Keratinocyte (primary cell): Measurements from ENCODE around the gene BNC2. TPM values are rescaled to one million over a fixed set of nuclear protein-coding genes. Genes with fewer than 3 reads are reported as not detected.

Experiments
- DNase-seq: peaks from one replicate; pipeline ENCODE4 v3.0.0-alpha.2; 2011; ENCODE audit warnings: low read depth, missing footprints, low spot score
- FAIRE-seq: peaks from 2 replicates; lab custom pipeline; 2011; peaks lifted over from hg19 to GRCh38; lab: Jason Lieb, UNC
- H2AFZ ChIP-seq: 2 replicates; pipeline ENCODE4 v1.6.0; 2012; ENCODE audit warnings: low read length, control low read depth, inconsistent platforms; ENCODE audit not compliant: control insufficient read depth
- H3K27ac ChIP-seq: 2 replicates; pipeline ENCODE4 v1.5.1; 2011; ENCODE audit warnings: low read length; ENCODE audit not compliant: control insufficient read depth, insufficient read depth
- H3K27me3 ChIP-seq: 3 replicates; pipeline ENCODE4 v1.6.0; 2011; ENCODE audit warnings: low read length; ENCODE audit not compliant: control insufficient read depth, insufficient read depth; ENCODE audit errors: extremely low read depth
- H3K36me3 ChIP-seq, 2 experiments: 2 replicates in 1 of 2; 3 replicates in 1 of 2; pipeline ENCODE4 v1.5.1; 2011; ENCODE audit warnings: low read length in 2 of 2, mild to moderate bottlenecking in 1 of 2; ENCODE audit not compliant: control insufficient read depth in 2 of 2, insufficient read depth in 2 of 2; ENCODE audit errors: extremely low read depth in 1 of 2
- H3K4me1 ChIP-seq: 3 replicates; pipeline ENCODE4 v1.5.1; 2011; ENCODE audit warnings: low read length; ENCODE audit not compliant: control insufficient read depth, insufficient read depth; ENCODE audit errors: extremely low read depth
- H3K4me2 ChIP-seq: 3 replicates; pipeline ENCODE4 v1.6.0; 2011; ENCODE audit warnings: low read depth, low read length; ENCODE audit not compliant: control insufficient read depth, insufficient read depth; ENCODE audit errors: extremely low read depth
- H3K4me3 ChIP-seq, 3 experiments: fragments of 200-600 bp in 1 of 3; sonication (generic) in 1 of 3; 2 replicates in 2 of 3; 3 replicates in 1 of 3; pipeline ENCODE4 v1.5.1; 2011 to 2016; ENCODE audit warnings: low read length in 3 of 3, mild to moderate bottlenecking in 3 of 3, control low read depth in 2 of 3, inconsistent platforms in 1 of 3, low read depth in 1 of 3, mixed read lengths in 1 of 3, mixed run types in 1 of 3, moderate library complexity in 1 of 3; ENCODE audit not compliant: control insufficient read depth in 2 of 3, insufficient read depth in 2 of 3; ENCODE audit errors: extremely low read depth in 1 of 3
- H3K79me2 ChIP-seq: 2 replicates; pipeline ENCODE4 v1.6.0; 2012; ENCODE audit warnings: low read length; ENCODE audit not compliant: control insufficient read depth, insufficient read depth
- H3K9ac ChIP-seq: 3 replicates; pipeline ENCODE4 v1.6.0; 2011; ENCODE audit warnings: low read length; ENCODE audit not compliant: control insufficient read depth, insufficient read depth; ENCODE audit errors: extremely low read depth
- H3K9me1 ChIP-seq: 3 replicates; pipeline ENCODE4 v1.6.0; 2011; ENCODE audit warnings: low read length; ENCODE audit not compliant: control insufficient read depth, insufficient read depth; ENCODE audit errors: extremely low read depth
- H3K9me3 ChIP-seq: 2 replicates; pipeline ENCODE4 v1.5.1; 2012; ENCODE audit warnings: low read depth, low read length; ENCODE audit not compliant: control insufficient read depth
- H4K20me1 ChIP-seq: 3 replicates; pipeline ENCODE4 v1.6.0; 2011; ENCODE audit warnings: low read length; ENCODE audit not compliant: control insufficient read depth, insufficient read depth; ENCODE audit errors: extremely low read depth
- EZH2 ChIP-seq: IDR thresholded peaks from one replicate; pipeline ENCODE4 v1.6.1; 2012; ENCODE audit warnings: inconsistent platforms, mild to moderate bottlenecking, low read length, moderate library complexity
- dilution Hi-C: fragments of 300-500 bp; cut with MboI; formaldehyde crosslinking; loops from one replicate; pipeline ENCODE4 v1.7.0; 2020; ENCODE audit warnings: low sequenced_read_pairs; ENCODE audit not compliant: extremely low pct_ligation_motif_present
- polyA plus RNA-seq, 5 experiments: library from polyadenylated mRNA; depleted of rRNA in 3 of 5; stranded (reverse) in 3 of 5; stranded (forward) in 1 of 5; unstranded in 1 of 5; fragments of >200 nt; gene quantifications; 1 replicate in 1 of 5; 2 replicates in 3 of 5; 3 replicates in 1 of 5; pipeline versions ENCODE4 v1.2.1 to v1.2.3, GENCODE V29; 2011 to 2012; ENCODE audit warnings: missing spikeins in 2 of 5, low read depth in 1 of 5, low replicate concordance in 1 of 5
- TF ChIP-seq, protein P1 (sequence below), 3 experiments: IDR thresholded peaks in 1 of 3; conservative IDR thresholded peaks in 1 of 3; optimal IDR thresholded peaks in 1 of 3; 2 replicates in 2 of 3; 3 replicates in 1 of 3; pipeline versions ENCODE3 to v1.5.1; 2011; ENCODE audit warnings: low read length in 3 of 3, mild to moderate bottlenecking in 3 of 3, moderate library complexity in 2 of 3, control low read depth in 1 of 3, inconsistent platforms in 1 of 3; ENCODE audit not compliant: insufficient read depth in 2 of 3; ENCODE audit errors: extremely low read depth in 1 of 3

Gene BNC2
- polyA plus RNA-seq, 1 donor (not counting 4 experiments of a cell fraction or from before 2014, with no cell fraction given) = 1.1 TPM

DNA sequence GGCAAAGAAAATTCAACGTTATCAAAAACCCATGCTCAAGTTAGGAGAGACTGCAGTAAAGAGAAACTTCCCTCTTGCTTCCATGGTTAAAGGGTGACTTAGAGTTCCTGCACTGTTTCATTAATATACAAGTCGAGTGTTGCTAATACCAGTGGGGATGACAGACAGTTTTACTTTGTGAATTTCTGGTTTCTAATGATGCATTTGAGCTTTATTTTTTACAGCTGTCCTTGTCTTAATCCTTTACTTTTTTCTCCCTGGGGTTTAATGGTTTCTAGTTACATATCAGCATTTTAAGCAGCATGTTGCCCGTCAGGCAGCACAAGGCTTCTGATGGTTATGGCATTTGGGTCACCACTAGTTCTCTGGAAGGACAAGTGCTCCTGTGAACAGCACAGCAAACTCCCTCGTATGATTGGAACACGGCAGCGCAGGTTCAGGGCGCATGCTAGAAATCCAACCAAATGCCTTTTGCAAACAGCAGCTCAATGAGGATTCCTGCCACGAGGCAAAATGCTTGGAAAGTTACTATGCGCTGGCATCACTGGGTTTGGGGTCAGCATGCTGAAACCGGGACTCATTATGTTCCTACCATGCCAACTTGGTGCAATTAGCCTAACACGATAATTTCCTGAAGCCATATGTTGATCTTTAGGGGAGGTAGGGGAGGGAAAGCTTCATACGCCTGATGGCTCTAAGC, 463.8 kb downstream of the BNC2 start:
- Histone ChIP-seq H3K36me3 (no peaks in the 10 kb centered on the region), H3K27me3 (no peaks in the 10 kb centered on the region), H3K4me2 (no peak overlapping the region), H3K9ac (no peak overlapping the region), H3K27ac (no peak overlapping the region), H2AFZ (no peak overlapping the region), H3K4me1 (peaks cover 13% of the 10 kb centered on the region), H3K79me2 (no peaks in the 10 kb centered on the region), H3K9me3 (no peaks in the 10 kb centered on the region), H3K4me3 (no peak overlapping the region), H3K9me1 (no peaks in the 10 kb centered on the region), H4K20me1 (no peaks in the 10 kb centered on the region)
- dilution Hi-C loops = no loop called here
- no peak for TF ChIP-seq EZH2
- TF ChIP-seq, protein P1, sequence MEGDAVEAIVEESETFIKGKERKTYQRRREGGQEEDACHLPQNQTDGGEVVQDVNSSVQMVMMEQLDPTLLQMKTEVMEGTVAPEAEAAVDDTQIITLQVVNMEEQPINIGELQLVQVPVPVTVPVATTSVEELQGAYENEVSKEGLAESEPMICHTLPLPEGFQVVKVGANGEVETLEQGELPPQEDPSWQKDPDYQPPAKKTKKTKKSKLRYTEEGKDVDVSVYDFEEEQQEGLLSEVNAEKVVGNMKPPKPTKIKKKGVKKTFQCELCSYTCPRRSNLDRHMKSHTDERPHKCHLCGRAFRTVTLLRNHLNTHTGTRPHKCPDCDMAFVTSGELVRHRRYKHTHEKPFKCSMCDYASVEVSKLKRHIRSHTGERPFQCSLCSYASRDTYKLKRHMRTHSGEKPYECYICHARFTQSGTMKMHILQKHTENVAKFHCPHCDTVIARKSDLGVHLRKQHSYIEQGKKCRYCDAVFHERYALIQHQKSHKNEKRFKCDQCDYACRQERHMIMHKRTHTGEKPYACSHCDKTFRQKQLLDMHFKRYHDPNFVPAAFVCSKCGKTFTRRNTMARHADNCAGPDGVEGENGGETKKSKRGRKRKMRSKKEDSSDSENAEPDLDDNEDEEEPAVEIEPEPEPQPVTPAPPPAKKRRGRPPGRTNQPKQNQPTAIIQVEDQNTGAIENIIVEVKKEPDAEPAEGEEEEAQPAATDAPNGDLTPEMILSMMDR (optimal IDR thresholded peaks at IDR 0.05 in 1 of 3, IDR thresholded peaks at IDR 0.05 in 1 of 3, conservative IDR thresholded peaks at IDR 0.05 in 1 of 3; ENCODE audit: extremely low read depth in 1 of 3, insufficient read depth in 2 of 3, low read length in 3 of 3) = no peak
- no peak for DNase-seq
- no peak for FAIRE-seq

DNA sequence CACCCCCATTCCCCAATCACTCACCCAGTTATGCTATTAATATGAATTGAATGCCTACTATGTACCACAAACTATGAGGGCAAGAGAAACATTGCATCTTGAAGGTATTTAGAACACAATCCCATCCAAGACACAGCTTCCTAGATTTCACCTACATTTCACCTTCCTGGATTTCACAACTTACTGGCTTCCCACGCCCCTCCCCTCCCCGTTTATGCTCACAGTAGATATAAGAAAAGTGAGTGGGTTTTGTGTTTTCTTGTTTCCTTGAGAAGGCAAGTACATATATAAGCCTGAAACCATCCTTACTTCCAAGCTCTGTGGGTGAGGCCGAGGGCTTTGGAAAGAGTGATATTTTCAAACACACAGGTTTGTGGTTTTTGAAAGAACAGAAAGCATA, 465.0 kb downstream of the BNC2 start:
- dilution Hi-C loops = no loop called here

More for the DNA sequence above, 465.0 kb downstream of the BNC2 start:
- no peak overlapping the region for H3K4me2 ChIP-seq
- no peak overlapping the region for H3K27ac ChIP-seq
- H3K4me1 ChIP-seq = peaks cover 5% of the 10 kb centered on the region
- no peak for DNase-seq
- no peaks in the 10 kb centered on the region for H3K9me3 ChIP-seq
- no peak overlapping the region for H3K4me3 ChIP-seq
- no peak overlapping the region for H3K9ac ChIP-seq
- TF ChIP-seq EZH2 = no peak
- TF ChIP-seq, protein P1 (optimal IDR thresholded peaks at IDR 0.05 in 1 of 3, IDR thresholded peaks at IDR 0.05 in 1 of 3, conservative IDR thresholded peaks at IDR 0.05 in 1 of 3; ENCODE audit: extremely low read depth in 1 of 3, insufficient read depth in 2 of 3, low read length in 3 of 3) = no peak
- no peaks in the 10 kb centered on the region for H3K79me2 ChIP-seq
- no peak overlapping the region for H2AFZ ChIP-seq
- H4K20me1 ChIP-seq = no peaks in the 10 kb centered on the region
- H3K36me3 ChIP-seq = no peaks in the 10 kb centered on the region
- H3K9me1 ChIP-seq = no peaks in the 10 kb centered on the region
- no peak for FAIRE-seq
- no peaks in the 10 kb centered on the region for H3K27me3 ChIP-seq
